ENCODE results near the gene RANBP2.

- TF ChIP-seq CTCF (IDR thresholded peaks at IDR 0.05; ENCODE audit: poor library complexity, severe bottlenecking) (no peak), MXI1 (conservative IDR thresholded peaks at IDR 0.05; ENCODE audit: poor library complexity, severe bottlenecking) (no peak), REST (IDR thresholded peaks at IDR 0.05; ENCODE audit: borderline replicate concordance) (no peak), RAD21 (conservative IDR thresholded peaks at IDR 0.05) (no peak), EZH2 (IDR thresholded peaks at IDR 0.05; ENCODE audit: borderline replicate concordance, insufficient read depth, low read length, poor library complexity, severe bottlenecking) (no peak)
These were observed 106.0 kb downstream of the RANBP2 start for GRCh38 chr2:108825254-108825653.
